DMS 273 (cell line): ENCODE measurements around the gene LGR6.
"Not testable (repeated sequence)": the region's sequence is repeated elsewhere in the genome, so short reads cannot be mapped to it uniquely, and the experiment has no call there.

Source experiments
- DNase-seq: peaks from one replicate; lab custom pipeline; 2025; ENCODE audit not compliant: unreplicated experiment; lab: John Stamatoyannopoulos, UW

LGR6 gene

DNA sequence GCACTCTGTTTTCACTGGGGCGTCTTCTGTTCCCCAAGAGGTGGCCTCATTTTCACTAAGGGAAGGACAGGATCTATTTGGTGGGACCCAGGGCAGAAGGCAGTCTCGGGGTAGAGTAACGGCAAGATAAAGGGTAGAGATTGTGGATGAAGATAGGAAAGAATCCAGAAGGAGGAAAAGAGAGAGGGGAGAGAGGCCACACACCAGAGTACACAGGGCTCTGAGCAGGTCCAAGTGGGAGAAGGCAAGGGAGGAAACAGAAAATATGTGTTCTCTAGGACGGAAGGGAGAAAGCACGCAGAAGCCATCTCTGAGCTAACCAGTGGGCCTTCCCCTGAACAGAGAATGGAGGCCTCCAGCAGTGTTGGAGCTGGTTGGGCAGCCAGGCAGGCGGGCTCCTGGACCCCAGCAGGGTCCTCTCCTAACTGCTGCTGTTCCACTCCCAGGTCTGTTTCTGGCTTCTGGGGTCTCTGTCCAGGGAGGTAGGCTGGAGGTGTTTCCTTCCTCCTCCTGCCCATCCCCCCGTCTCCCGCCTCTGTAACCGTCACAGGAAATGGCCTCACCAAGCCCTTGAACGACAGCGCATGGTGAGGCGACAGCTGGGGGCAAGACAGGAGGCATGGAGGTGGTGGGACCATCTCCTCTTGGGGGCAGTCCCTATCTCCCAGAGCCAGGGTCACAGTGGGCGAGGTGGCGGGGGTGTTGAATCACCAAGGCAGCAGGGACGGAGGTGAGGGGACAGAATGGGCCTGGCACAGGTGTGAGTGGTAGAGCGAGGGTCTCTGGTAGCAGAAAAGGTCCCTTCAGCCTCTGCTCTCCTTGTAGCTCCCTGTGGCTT is 33.8 kb upstream of the LGR6 start:
- DNase-seq, result no peak

GRCh38 chr1:202160377-202160940 is 33.1 kb upstream of the LGR6 start, which contains the start of gene PTPN7:
TSS of gene PTPN7 (minus strand) at chr1:202160602. CDS start at chr1:202159402, 1,200 bp downstream.
- peak; percentile 81 for DNase-seq

DNA sequence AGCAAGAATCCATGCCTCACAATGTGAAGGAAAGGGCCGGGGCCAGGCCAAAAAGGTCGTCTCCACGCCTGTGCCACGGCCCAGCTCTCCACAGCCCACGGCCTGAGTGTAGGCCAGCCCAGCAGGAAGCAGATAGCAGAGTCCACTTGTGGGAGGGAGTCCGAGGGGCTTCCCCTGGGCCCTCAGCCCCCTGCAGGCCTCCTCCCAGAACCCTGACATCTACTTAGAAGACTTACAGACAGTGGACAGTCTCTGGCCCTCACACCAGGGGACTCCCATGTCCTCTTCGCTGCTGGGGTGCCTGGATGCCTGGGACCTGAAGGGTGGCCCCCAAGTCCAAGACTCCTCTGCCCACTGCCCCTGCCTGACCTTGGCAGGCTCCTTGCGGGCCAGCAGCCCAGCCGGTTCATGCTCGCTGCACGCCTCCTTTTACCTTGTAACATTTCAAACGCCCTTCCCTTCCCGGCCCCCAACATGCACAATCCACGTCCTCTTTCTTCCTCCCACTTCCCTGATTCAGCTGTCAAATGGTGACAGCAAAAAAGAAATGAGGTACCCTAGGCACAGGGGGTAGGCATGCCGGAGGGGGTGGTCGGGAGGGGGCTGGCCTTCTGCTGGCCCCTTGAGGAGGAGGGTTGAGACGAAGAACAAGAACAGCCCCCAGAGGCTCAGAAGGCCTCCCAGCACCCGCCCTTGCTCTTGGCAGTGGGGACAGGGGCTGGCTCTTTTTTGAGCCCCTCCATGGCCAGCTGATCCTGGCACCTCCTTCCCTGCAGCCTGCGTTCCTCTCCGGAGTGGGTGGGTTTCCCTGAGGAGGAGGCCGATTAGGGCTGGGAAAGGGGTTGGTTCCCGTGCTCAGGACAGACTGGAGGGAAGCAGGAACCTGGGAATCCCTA is 32.2 kb upstream of the LGR6 start:
- no peak for DNase-seq

DNA sequence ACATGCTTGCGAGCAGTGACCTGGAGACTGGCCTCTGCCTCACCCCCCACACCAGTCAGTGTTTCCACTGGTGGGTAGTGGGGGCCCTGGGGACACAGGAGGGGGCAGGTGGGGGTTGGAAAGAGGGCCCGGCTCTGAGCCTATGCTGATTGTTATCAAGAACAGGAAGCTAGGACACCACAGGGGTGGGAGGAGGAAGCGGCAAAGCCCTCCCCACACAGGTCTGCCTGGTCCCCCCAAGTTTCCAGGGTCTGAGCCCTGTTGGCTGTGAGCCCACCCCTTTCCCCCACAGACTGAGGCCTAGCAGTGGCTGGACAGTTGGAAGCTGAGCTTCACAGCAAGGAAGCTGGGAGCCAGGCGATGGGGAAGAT is 31.6 kb upstream of the LGR6 start:
- DNase-seq, result no peak

DNA sequence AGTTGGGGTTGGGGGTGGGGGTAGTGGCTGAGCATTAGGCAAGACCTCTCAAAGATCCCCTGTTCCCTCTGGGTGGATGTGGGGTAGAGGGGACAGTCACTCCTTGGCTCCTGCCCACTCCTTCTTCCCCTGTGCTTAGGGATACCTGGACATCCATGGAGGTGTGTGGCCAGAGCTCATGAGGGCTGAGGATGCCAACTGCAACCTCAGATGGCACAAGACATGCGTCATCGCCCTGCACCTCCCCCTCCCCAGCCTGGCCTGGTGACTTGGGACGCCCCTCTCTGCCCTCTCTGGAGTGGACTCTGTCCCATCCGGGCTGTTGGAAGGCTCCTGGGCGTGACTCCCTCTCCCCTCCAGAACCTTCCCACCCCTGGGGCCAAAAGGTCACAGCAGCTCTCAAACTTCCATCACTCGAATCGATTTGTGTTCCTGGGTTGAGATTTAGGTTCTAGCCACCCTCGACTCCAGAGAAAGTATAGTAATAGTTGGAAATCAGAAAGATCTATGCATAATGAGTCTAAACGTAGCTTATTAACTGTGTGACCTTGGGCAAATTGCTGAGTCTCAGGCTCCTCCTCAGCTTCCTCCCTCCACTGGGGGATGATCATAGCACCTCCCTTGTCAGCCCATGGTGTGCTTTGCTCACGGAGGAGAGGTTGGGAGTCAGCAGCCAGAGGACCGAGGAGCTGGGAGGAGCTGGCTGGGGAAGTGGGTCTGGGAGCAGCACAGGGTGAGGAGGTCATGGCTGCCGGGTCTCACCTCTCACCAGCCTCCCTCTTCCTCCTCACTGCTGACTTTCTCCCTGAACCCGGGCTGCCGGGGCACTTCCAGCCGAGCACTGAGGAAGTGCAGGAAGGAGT is 30.9 kb upstream of the LGR6 start:
- no peak for DNase-seq

DNA sequence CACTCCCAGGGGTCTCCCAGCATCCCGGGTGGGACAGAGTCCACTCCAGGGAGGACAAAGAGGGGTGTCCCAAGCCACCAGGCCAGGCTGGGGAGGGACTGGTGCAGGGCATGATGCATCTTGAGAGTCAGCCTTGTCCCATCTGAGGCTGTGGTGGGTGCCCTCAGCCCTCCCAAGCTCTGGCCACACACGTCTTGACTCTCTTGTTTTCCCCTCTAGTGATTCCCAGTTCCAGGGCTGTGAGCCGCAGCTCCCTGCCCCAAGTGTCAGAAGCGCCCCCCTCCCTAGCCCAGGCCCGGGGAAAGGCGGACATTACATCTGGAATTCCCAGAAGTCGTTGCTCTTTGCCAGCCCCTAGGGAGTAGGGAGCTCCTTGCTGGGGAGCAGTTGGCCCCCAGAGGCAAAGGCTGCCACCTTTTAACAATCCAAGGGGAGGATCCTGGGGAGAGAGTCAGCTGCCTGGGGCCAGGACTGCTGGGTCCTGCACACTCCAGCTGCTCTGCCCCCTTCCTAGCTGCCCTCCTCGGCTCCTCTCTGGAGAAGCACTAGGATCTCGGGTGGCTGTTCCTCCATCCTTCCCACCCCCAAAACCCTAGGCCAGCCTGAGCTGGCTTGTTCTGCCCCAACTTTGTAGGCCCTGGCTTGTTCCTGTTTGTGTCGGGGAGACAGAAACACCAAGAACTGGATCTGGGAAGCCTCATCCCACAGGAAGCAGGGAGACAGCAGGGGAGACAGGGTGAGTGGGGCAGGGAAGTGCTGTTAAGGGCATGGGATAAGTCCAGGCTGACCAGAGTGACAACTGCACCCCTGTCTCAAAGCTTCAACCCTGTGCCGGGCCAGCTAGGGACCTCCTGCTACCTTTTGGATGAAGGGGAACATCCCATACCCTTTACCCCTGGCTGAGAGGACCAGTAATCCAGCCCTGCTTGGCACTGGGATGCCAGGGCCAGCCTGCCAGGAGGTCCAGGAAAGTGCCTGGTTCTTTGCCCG is 30.0 kb upstream of the LGR6 start:
- DNase-seq, result no peak

DNA sequence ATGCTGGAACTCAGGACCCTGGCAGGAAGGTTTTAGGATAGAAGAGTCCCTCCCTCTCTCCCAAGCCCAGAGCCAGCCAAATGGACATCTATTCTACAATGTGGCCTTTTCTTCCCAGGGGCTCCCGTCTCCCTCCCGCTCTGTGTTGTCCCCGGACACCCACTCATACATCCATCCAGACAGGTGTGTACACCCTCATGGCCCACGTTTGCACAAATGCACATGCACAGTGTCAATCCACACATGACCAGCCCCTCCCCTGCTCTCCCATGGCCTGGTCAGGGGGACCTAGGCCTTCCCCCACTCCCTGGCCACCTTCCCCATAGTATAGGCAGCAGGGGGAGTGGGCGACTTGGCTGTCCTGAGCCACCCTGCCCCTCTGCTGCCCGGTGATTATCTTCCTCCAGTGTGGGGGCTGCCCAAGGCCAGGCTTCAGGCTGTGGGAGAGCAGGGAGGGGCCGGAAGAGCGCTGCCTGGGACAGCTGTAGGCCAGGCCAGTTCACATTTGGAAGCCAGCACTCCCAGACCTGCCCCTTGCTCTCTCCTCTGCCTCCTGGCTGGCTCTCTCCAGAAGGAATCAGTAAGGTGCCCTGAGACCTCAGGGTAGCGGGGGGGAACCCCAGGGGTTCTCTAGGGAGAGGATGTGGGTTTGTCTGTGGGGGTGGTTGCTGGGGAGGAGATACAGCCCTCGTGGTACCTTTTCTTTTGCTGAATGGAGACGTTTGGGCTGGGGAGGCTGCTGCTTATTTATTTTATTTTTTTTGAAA is 29.1 kb upstream of the LGR6 start:
- DNase-seq, result no peak

GRCh38 chr1:202165267-202165941 is 28.2 kb upstream of the LGR6 start:
- no peak for DNase-seq

DNA sequence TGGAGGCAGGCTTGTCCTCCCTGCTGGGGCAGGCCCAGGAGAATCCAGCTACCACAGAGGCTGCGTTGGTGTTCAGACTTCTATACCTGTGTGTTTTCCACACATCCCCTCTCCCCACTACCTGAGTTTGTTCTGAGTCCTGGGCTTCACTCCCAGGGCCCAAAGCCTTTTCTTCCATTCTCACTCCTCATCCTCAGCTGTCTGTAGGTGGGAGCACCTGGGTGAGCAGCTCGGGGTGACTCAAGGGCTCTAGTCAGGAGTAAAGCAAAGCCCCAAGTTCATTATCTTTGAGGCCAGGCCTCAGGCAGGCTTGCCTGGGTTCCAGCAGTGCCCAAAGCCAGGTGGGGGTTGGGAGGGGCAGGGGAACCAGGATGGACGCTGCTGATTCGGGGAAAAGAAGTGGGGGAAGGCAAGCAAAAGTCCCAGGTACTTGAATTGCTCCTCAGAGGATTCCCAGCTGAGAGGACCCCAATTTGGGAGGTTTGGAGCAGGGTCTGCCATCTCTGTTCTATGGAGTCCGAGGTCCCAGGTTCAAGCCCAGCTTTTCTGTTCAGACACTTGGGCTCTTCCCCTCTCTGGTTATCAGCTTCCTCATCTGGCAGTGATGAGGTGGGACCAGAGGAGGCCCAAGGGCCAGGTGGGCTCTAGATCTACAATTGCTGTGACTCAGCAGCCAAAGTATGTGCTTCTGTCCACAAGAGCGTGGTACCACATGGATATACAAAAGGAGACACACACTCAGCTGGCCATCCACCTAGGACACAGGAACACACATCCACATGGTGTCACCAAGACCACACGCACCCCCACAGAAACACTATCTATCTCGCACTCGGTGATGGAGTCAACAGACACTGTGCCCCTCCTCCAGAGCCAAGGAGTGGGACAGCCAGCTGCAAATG is 27.4 kb upstream of the LGR6 start:
- no peak for DNase-seq

- not testable (repeated sequence) for DNase-seq
Observed at GRCh38 chr1:202167054-202167453, 26.5 kb upstream of the LGR6 start.

- DNase-seq, result peak; percentile 97
Observed at GRCh38 chr1:202167708-202168415, 25.7 kb upstream of the LGR6 start.

DNA sequence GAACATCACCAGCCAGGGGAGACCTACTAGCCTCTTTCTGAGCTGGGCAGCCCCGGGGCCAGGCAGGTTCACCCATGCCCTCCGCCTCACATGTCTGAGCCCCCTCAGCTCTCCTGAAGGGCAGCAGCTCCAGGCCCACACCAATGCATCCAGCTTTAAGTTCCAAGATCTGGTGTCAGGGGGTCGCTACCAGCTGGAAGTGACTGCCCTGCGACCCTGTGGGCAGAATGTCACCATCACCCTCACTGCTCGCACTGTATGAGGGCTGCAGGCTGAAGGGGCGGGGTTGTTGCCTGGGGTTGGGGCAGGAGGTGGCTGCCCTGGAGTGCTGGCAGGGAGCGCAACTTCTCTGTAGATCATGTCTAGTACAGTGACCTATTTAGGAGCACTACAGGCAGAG is 24.7 kb upstream of the LGR6 start:
- DNase-seq, result no peak

GRCh38 chr1:202170726-202171125 is 22.9 kb upstream of the LGR6 start:
- peak; percentile 94 for DNase-seq

DNA sequence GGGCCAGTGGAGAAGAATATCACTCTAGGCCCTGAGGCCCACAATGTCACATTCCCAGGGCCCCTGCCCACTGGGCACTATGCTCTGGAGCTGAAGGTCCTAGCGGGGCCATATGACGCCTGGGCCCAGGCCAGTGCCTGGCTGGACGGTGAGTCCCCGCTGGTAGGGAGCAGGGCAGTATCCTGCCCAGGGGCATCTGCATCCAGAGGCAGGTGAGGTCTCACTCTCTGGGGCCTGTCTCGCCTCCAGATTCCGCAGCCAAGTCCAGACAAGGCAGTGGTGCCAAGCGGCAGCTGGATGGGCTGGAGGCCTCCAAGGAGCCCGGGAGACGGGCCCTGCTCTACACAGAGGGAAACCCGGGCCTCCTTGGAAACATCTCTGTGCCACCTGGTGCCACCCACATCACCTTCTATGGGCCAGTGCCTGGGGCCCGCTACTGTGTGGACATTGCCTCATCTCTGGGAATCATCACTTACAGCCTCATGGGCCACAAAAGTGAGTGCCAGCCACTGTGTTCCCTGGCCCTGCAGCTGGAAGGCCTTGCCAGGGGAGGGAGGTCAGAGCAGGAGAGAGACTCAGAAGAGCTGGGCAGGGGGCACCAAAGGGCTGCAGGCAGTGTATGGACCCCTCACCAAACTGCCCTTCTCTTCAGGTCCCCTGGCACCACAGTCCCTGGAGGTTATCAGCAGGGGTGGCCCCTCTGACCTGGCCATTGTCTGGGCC is 22.1 kb upstream of the LGR6 start:
- peak; percentile 66 for DNase-seq

DNA sequence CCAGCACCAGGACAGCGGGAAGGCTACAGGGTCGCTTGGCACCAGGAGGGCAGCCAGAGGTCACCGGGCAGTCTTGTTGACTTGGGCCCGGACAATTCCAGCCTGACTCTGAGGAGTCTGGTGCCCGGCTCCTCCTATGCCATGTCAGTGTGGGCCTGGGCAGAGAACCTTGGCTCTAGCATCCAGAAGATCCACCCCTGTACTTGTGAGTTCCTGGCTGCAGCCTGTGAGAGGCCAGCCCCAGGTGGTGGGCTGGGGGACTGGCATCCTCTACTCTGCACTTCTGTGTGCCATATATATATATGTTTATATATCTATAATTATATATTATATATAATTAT is 21.6 kb upstream of the LGR6 start:
- DNase-seq, result peak; percentile 67

DNA sequence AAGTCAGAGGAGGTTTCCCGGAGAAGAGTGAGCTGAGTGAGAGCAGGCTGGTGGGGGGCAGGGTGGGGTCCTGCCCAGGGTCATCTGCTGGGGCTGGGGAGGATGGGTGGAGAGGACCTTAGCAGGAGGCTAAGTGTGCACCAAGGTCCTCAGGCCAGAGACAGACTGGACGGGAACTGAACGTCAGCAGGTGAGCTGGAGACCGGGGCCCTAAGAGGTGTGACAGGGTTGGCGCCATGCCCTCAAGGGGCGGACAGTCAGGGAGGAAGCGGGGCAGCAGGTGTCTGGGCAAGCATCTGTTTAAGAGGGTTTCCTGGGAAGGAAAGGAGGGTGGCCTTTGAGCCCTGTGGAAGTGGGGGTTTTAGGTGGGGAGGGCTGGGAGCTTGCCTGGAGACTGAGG is 19.6 kb upstream of the LGR6 start:
- no peak for DNase-seq
